NCI-H2081 (cell line): ENCODE data around the gene ZDHHC22.

Source experiments
- DNase-seq, 2 experiments: peaks; one replicate each; lab custom pipeline; 2025; lab: John Stamatoyannopoulos, UW

Gene ZDHHC22

DNA sequence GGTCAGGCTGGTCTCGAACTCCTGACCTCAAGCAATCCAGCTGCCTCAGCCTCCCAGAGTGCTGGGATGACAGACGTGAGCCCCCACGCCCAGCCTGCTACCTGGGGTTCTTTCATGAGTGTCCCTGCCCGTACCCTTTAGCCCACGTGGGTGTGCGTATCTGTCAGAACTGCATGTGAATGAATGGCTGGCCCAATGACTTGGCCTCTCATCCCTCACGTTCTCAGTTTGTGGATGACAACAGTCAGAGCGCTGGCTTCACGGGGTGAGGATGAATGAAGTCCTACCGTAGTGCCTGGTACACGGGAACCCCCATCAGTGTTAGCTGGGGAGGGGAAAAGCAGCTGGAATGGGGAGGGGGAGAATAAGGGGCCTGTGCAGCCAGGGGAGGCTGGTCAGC, 16.1 kb upstream of the ZDHHC22 start:
- peak in 1 of 2 experiments; percentile 42 for DNase-seq

DNA sequence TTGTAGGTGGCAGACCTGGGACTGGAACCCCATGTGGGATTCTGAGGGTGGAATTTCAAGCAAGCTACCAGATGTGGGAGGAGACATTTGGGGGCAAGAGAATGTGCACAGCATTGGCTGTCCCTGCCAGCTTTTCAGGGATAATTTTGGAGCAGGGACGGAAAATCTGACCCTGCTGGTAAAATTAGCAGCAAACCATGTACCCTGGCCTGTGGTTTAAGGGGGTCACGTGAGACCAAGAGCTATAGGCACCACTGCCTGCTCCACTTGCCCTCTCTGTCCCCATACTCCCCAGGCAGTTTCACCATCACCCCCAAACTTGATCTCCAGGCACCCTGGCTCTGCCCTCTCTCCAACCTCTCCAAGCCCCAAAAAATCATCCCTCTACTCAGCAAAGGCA, 13.5 kb upstream of the ZDHHC22 start:
- no peak for DNase-seq

DNA sequence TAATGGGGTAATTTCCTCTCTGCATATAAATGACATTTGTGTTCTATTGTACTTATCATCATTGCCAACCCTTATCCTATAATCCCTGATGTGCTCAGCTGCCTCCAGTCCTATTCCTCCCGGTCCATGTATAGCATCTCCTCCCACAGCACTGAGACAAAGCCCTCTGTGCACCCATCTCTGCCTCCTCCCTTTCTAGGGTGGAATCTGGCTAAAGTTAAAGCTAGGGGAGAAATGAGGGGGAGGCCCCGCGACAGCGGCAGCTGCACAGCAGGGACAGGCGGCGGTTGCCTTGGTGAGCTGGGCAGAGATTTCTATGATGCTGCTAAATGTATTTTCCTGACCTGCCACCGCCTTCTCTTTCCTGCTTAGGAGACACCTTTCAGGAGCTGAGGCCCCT, 12.8 kb upstream of the ZDHHC22 start:
- DNase-seq, result peak; percentile 35 to 73

DNA sequence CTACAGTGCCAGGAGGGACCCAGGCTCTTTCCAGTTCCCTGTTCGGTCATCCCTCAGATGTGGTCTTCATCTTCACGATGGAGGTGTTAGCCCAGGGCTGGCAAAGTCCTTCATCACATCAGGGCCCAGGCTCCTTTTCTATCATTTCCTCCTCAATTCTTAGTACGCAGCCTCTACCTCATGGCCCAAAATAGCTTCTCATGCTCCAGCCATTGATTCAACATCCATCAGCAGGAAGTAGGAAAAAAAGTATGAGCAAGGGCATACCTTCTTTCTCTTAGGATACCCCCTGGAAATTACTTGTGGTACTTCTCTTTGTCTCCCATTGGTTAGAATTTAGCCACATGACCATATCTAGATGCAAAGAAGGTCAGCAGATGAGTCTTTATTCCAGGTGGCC, 12.2 kb upstream of the ZDHHC22 start:
- no peak for DNase-seq

DNA sequence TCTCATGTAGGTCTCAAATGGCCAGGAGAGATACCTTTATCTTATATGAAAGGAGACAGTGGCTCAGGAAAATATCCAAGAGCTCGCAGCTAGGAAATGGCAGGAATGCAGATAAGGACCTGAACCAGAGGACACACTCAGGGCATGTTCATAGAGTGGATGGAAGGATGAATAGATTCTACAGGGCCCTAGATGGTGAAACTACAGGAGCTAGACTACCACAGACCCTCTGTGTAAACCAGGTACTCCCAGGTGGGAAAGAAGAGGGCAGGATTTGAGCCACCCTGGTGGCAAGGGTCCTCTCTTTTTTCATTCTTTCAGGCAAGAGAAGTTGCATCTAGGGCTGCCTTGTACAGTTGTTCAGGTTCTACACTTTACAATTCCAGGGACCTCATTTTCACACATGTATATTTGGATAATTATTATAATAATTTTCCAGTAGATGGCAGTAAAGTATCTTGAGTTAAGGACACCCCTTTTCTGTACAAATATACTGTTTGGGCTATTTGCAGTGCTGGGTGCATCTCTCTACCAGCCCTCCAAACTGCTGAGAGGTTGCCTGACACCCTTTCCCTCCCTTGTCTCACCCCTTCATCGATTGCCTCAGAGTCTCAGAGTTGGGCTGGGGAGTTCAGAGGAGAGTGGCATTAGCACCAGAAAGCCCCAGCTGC, 10.5 kb upstream of the ZDHHC22 start:
- peak; percentile 43 to 54 for DNase-seq

DNA sequence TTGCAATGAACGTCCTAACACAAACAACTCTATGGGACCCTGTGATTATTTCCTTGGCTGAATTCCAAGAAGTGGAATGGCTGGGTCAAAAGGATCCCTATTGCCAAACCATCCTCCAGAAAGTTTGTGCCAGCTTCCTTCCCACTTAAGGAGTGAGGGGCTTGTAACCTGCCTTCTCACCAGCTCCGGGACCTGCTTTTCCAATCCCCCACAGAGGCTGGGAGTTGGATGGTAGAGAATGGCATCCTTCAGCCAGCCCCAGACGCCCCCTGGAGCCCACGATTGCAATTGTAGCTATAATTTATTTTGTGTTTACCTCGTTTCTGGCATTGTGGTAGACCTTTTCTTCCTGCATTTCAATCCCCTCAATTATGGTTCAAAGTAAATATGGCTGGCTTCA, 9.7 kb upstream of the ZDHHC22 start:
- DNase-seq, result peak; percentile 21 to 44

DNA sequence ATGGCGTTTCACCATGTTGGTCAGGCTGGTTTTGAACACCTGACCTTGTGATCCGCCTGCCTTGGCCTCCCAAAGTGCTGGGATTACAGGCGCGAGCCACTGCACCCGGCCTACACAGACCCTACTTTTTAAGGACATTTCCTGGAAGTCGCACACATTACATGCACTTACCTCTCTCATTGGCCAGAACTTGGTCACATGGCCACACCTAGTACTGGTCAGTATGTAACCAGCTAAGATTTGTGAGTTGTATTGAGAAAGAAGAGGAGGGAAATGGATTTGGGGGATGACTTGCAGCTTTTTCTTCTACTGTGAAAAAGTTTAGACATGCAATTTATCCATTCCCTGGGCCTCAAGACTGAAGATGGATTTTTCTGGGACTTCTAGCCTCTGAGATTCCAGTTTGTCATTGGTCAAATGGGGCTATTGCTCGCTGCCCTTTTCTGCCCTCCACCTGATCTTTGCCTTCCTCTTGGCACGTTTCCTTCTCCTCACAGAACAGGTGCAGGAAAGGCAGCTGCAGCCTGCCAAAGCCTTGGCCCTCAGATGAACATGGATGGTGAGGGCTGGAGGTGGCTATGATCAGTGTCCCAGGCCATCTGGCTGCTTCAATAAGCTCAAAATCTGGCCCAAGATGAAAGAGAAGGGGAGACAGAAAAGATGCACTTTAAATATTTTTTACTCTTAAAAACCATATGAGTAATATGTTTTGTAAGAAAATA, 7.1 kb upstream of the ZDHHC22 start:
- no peak for DNase-seq

DNA sequence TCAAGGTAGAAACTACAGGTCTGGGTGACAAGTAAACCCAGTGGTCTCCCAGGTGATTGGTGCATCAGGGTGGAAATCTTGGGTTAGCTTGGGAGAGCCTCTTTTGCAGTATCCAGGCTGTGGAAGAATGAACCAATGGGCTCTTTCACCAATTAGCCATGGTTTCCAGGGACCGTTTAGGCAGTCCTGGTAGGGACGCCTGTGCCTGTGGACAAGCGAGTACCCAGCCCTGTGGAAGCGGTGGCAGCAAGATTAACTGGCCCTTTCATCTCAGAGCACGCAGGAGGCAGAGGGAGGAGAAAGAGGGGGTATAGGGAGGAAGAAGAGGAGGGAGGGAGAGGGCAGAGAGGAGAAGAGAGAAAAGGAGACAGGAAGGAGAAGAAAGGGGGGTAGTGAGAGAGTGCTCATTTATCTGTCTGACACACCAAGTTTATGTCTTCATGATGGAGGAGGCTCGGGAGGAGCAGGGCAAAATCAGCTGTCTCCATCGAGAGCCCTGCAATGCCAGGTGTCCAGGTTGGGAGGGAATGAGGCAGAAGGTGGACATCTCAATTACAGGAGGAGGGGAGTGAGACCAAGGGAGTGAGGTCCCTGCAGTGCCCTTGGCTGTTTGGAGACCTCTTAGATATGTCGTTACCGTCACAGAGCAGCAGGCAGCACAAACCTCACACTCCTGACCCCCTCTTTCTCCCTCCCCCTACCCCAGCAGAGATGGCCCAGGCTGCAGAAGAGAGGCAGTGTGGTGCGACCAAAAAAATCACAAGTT, 4.6 kb upstream of the ZDHHC22 start:
- DNase-seq, result no peak

DNA sequence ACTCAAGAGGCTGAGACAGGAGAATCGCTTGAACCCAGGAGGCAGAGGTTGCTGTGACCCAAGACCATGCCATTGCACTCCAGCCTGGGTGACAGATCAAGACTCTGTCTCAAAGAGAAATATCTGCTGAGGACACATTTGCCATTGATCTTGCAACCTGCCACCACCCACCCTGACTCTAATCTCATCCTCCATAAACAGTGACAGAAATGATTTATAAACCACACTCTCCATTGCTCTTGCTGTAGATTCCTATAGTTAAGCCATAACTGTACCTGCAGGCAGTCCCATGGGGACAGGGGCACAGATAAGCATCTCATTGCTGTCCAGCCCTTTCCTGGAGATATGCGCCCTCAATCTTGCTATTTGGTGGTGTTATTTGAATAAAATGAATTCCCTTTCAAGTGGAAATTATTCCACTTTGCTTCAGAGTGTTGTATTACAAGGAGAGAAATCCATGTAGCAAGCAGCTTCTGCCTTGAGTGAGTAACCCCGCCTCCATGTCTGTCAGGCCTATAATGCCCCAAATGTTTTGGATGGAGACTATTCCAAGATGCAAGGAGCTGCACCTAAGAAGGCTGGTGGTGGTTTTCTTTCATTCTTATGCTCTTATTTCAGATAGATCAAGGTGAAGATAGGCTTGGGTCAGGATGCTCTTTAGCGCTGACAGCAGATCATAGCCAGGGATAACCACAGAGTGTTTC, 3.0 kb upstream of the ZDHHC22 start:
- DNase-seq, result no peak

DNA sequence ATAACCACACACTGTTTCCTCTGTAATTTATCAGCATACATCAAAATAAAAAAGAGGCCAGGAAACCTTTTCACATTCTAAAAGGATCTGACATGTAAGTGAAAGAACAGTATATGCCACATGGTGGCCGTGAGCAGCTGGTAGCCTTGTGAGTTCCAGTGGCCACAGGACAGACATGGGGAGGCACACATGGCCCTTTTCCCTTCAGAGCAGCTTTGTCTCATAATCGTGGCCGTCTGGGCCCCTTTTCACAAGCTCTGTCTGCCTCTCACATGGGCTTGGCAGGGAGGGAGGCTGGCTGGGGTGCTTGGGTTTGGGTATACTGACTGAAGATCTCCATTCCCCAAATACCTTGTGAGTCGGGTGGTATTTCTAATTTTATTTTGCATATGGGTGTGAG, 1.5 kb upstream of the ZDHHC22 start:
- no peak for DNase-seq

DNA sequence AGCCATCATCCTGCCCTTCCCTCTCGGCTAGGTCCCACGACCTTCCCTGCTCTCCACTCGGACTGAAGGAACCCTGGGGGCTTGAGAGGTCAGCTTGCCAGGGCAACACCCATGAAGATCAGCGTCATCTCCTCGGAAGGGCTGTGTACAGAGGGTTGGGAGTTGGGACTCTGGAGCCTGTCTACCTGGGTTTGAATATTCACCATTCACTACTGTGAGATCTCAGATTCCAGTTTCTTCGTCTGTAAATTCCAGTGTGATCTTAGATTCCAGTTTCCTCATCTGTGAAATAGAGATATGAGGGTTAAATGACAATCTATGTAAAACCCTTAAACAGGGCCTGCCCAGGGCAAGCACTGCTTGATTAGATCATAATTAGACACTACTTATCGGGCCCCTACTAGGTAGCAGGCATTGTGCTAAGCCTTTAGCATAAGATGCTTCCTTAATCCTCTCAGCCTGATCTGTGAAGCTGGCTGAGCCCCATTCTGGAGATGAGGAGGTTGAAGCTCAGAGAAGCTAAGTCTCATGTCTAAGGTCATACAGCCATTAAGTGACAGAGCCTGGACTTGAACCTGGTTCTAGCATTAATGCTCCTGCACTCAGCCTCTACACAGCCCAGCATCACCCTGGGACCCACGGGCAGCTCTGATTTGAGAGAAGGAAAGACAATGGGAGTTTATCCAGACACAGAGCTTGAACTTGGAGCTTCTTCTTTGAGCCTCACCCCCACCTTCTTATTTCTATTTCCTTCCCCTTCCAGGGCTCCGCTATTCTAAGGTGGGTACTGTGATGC, 612 bp upstream of the ZDHHC22 start:
- DNase-seq, result no peak

DNA sequence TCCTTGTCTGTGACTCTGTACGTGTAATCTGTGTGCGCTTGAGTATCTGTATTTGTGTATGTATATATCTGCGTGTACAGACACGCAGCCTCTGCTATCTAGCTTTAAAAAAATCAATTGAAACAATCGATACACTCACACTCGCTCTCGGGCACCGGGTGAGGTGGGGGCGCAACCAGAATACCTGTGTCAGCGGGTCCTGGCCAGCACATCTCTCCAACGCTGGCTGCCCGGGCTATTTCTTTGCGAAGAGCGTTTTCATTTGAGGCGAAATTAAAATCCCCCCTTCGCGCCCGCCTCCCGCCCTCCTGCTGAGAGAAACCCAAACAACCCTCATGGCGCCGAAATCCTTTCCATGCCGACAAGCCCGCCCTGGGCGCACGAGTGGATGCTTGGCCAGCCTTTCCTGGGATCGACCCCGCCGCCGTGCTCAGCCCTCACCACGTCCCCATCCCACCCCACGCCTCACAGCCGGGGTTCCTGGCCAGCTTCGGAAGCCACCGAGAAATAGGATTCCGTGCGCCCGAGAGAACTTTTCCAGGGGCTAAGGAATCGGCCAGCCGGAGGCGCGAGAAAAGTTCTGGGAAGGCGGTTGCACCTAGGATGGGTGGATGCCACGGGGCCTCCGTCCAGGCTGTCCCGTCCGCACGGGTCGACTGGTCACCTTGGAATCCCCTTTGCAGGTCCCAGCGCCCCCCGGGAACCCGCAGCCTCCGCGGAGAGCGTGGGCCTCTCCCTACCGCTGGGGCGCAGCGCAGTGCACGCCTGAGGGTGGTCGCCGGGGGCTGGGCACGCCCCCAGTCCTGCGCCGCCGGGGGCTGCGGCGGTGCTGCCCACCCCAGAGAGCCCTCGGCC, 1.0 kb downstream of the ZDHHC22 start:
- no peak for DNase-seq

DNA sequence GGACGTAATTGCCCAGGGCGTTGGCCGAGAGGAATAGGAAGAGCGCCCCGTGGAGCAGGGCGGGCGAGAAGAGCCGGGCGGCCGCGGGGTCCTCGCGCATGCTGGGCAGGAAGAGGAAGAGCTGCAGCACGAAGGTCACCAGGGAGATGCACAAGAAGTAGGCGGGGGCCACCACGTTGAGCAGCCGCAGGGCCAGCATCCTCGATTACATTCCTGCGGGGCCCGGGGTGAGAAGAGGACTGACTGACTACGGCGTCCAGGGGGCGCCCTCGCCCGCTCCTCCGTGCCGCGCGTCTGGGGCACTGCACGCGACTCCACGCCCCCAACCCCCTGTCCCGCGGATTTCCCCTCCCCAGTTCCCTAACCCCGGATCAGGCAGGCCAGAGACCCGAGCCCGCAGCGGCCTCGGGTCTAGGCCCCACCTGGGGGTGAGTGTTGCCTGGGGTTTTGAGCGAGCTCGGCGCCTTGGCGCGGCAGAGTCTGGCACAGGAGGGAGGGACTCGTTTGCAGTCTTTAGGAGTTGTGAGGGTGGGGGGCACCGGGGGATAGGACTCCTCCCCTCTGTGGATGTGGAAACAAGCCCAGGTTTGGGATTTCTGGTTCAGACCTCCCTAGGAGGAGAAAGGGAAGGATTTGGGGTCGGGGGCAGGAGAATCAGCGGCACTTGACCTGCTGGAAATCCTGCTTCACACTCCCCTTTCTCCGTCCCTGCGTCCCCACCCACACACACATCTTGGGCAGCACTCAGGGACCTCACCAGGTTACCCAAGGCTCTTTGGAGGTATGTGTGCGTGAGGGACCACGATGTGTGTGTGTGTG, 1.8 kb downstream of the ZDHHC22 start:
- peak; percentile 34 to 45 for DNase-seq

DNA sequence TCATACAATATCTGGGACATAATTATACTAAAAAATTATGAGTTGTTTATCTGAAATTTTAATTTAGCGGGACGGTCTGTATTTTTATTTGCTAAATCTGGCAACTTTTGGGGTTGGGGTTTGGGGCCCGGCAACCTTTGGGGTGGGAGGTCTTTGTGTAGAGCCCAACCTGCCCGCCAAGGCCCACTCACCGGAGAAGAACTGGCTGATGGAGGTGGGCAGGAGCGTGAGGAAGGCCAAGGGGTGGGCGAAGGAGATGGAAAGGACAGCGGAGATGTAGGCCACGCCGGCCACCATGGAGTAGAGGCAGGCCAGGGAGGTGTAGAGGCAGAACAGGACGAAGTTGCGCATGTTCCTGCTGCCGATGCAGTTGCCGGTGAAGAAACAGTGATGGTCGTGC, 2.6 kb downstream of the ZDHHC22 start:
- DNase-seq, result no peak

DNA sequence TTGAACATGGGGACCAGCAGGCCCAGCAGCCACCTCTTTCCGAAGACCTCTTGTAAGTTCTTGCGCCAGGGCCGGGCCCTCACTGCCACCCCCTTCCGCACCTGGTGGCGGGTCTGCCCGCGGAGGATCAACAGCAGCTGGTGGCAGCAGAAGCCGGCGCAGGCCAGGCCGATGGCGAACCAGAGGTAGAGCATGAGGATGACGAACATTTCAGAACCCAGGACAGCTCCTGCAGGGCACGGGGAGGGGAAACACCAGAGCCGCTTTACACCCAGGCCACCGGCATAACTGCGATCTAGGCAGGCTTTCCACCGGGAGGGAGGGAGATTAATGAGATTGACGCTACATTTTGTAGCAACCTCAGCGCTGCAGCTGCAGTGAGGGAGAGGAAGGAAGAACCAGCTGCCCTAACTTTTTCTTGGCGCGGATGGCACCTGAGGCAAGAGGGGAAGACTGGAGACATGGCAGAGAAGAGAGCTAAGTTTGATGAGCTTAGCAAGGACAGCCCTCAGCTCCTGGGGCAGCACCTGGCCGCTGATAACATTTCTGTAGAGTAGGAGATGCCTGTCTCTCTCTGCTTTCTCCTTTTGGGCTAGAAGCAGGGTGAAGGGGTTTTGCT, 7.8 kb downstream of the ZDHHC22 start:
- DNase-seq, result no peak

DNA sequence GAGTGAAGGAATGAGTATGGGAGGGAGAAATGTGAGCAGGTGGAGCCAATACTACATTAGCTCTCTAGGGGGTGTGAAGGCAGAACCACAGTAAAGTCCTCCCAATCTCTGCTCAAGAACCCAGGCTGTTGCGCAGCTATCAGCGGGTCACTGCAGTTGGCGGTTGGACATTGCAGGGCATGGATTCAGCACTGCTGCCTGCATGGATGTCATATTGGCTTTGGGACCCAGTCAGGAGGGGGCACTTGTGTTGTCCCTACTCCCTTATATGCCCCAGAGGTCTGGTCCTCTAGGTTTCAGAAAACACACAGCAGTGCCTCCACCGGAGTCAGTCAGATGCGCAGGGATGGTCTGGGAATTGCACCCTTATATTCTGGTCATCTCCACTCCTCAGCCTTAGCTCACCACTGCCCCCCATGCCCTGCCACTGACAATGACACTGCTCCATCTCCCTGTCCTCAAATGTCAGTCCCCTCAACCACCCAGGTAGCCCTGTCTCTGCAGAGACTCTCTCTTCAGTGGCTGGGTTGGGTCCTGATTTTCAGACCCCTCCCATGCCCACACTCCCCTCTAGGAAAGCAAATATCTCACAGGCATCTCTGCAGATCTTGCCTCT, 9.6 kb downstream of the ZDHHC22 start:
- DNase-seq, result no peak

DNA sequence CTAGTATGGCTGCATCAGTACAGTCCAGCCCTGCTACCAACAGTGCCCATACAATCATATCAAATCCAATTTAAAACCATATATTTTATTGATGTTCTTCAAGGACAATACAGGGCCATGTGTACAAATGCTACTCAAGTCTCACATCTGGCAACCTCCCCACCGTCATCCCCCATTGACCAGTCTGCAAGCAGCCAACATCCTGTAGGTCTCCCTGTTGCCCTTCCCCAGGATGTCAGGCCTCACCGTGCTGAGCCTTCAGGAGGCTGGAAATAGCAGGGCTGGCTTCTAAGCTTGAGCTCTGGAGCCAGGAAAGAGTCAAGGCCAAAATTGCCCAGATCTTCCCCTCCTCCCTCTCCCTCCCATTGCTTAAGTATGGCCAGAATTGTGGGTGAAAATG, 10.4 kb downstream of the ZDHHC22 start:
- no peak for DNase-seq

DNA sequence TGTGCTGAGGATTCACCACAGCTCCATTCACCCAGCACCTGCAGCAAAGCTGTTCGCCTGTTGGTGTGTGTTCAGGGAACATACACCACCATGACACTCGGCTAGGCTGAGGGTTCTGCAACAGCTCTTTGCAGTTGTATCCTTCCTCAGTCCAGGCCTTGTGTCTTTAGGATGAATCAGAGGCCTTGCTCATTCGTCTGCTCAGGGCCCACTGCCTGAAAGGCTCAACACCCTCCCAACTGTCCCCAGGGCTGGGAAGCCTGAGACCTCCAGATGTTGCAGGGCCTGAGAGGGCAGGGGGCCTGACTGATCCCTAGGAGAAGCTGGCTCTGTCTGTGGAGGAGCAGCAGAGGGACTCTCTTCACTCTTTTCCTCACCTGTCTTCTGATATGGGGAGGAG, 11.2 kb downstream of the ZDHHC22 start:
- DNase-seq, result no peak

DNA sequence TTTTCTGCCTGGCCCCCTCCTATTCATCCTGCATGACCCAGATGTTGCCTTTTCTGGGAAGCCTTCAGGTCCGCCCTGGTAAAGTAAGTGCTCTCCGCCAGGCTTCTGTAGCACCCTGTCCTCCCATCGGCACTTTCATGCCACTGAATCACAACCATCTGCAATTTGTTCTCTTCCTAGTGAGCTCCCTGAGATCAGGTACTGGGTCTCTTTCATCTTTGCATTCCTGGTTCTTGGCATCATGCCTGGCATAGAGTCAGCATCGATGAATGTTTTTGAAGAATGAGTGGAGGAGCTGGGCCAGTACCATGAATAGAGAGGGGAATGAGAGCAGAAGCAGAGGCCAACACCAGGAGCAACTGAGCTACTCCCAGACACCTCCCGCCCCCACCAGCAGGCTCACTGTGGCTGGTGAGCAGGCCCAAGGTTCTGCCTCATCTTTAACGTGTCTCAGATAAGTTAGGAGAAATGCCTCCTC, 13.1 kb downstream of the ZDHHC22 start:
- DNase-seq, result no peak
